Inferior parietal cortex (tissue), 1 donor: Measurements from ENCODE around the gene CRMP1.
"Not testable (repeated sequence)": the region's sequence is repeated elsewhere in the genome, so short reads cannot be mapped to it uniquely, and the experiment has no call there.

Source experiments
- DNase-seq: peaks from one replicate; pipeline ENCODE4 v3.0.0-alpha.2; 2016; ENCODE audit errors: extremely low spot score

CRMP1 gene

GRCh38 chr4:5823542-5824211 lies 69.2 kb downstream of the CRMP1 start:
- DNase-seq = no peak

DNA sequence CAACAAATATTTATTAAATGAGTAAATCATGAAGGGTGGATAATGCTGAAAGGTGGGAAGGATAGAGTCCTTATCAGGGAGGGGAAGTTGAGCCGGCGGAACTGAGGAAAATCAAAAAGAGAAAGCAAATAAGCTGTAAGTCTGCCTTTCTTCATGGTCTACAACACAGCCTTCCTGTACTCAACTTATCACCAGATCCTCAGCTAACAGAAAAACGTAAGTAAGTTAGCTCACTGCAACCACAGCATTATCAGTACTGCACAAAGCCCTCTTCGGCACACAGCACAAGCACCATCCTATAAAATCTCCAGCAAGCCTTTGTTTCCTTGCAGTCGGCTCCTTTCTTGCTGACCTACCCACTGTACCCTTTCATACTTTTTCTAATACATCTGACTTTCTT lies 70.3 kb downstream of the CRMP1 start:
- DNase-seq = peak; percentile 3

DNA sequence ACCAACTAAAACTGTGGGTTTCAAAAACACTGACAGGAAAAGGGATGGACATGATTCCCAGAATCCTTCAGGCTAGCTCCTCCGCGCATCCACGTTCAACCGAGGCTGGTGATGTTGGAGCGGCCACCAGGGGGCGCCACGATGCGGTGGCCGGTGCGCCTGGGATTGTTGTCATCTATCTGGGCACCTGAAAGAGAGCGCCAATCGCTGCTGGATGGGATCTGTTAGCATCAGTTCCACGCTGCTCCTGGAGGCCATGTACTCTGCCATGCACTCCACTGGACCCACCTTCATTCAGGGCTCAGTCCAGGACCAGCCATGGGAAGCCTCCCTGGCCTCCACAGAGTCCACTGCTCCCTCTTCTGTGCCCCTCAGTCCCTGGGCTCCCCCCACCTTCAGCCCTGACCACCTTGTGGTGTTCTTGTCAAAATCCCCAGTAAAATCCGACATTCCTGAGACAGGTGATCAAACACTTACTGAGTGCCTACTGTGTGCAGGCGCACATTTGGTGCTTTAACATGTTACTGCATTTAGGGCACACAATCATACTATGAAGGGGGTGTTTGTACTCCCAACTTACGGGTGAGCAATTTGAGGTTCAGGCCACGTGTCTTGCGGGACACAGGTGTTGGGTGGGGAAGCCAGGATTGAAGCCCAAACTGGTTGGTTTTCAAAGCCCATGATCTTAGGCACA lies 71.1 kb downstream of the CRMP1 start:
- DNase-seq = peak; percentile 16

GRCh38 chr4:5816851-5817375 lies 76.0 kb downstream of the CRMP1 start:
- DNase-seq = no peak

GRCh38 chr4:5816101-5816500 lies 76.8 kb downstream of the CRMP1 start:
- DNase-seq = no peak

DNA sequence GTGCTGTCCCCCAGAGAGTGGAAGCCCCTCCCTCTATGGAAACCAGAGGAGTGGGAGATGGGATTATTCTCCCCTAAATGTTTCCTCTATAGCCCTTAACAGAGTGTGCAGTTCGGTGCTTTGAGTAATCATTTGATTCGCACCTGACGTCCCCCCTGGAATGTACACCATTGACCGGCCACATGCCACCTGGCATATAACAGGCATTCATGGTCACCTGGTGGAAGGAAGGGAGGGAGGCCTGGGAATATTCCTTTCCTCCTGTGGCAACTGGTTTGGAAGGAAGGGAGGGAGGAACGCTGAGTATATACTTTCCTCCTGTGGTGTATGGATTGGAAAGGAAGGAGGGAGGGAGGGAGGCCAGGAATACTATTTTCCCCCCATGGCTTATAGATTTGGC lies 77.2 kb downstream of the CRMP1 start:
- DNase-seq = no peak

DNA sequence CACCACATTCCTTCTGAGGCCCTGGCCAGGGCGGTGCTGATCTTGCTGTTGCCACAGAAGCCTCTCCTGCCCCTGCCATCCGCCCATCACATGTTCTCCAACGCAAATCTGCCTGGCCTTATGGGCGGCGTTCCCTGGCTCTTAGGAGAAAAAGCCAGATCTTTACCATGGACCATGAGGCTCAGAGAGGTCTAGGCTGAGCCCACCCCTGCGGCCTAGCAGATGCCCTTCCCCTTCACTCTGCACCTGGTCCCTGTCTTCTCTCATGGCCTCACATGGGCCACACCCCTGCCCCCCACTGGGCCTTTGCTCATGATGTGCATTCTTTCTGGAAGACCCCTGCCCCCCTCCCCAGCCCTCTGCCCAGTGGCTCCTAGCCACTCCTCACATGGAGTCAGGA lies 78.5 kb downstream of the CRMP1 start:
- no peak for DNase-seq

GRCh38 chr4:5813882-5814255 lies 79.0 kb downstream of the CRMP1 start:
- no peak for DNase-seq

DNA sequence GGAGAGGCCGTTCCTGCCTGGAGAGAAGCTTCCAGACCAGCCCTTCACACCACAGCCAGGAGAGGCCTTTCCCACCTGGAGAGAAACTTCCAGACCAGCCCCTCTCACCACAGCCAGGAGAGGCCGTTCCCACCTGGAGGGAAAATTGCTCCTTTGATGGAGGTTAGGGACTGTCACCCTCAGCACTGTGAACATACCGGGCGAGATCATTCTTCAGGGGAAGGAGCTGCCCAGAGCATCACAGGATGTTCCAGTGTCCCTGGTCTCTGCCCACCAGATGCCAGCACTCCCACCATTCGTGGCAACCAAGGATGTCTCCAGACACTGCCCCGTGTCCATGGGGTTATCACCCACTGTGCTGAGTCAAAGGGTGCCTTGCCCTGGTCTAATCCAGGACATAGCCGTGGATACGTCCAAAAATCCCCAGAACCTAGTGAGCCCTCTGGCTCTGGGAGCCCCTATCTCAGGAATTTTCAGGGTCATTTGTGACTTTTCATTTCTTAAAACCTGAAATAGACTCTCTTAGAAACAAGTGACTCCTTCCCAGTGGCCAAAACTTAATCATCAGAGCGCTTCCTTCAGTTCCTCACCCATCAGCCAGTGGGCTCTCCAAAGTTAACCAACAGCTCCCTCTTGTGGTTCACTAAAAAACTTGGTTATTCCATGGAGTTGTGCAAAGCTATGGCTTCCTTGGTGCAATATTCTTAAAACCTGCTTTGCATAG lies 80.2 kb downstream of the CRMP1 start:
- DNase-seq = peak; percentile 91

- DNase-seq = not testable (repeated sequence)
Observed at GRCh38 chr4:5812057-5812456, 80.8 kb downstream of the CRMP1 start.

- no peak for DNase-seq
Observed at GRCh38 chr4:5810770-5811430, 82.0 kb downstream of the CRMP1 start.

DNA sequence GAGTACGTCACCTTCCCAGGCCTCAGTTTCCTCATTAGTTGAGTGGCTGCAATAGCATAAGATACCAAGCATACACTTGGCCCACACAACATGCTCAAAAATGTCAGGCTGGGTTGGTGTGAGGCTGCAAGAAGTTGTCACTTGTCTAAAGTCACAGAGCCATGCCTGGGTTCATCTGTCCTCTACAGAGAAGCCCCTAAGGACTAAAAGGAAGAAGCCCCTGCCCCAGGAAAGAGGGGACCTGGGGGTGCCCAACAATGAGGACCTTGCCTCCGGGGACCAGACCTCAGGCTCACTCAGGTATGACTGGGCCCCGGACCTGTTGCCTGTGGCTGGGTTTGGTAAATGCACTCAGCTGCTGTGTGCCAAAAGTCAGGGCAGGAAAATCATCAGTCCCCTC lies 82.7 kb downstream of the CRMP1 start:
- no peak for DNase-seq

GRCh38 chr4:5809216-5809776 lies 83.6 kb downstream of the CRMP1 start:
- no peak for DNase-seq

- DNase-seq = no peak
Observed at GRCh38 chr4:5808081-5808741, 84.7 kb downstream of the CRMP1 start.

- no peak for DNase-seq
Observed at GRCh38 chr4:5805270-5805669, 87.6 kb downstream of the CRMP1 start.

DNA sequence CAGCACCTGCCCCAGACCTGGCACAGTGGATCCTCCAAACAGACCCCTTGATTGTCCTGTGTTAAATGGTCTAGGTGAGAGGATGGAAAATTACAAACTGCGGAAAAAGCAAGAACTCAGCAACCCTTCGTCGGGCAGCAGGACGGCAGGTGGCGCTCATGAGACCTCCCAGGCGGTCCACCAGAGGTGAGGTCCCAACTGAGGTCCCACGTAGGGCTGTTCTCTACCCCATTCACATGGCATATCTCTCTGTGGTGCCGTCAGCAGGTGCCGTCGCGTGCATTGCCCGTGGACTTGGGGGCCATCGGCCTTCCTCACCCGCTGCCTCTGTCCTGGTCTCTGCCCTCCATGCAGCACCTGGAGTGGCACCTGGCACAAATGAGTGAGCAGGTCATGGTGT lies 88.2 kb downstream of the CRMP1 start:
- DNase-seq = no peak

GRCh38 chr4:5802565-5802964 lies 90.3 kb downstream of the CRMP1 start:
- DNase-seq = no peak

- no peak for DNase-seq
Observed at GRCh38 chr4:5801696-5802095, 91.2 kb downstream of the CRMP1 start.

DNA sequence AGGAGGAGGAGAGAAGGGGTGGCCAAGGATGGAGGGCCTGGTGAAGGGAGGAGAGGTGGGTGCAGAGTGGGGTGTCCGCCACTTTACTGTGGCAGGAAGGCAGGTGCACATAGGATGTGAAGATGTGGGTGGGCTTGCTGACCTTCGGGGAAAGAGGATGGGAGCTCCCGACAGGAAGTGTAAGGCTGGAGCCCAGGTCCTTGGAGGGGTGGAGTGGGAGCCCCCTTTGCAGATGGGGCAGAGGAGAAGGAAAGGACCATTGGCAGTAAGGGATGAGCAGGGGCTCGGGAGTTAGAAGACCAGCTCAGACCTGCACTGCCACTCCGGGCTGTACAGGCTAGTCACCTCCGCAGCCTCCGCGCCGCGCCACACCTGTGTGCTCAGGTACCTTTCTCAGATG lies 92.4 kb downstream of the CRMP1 start:
- DNase-seq = no peak

DNA sequence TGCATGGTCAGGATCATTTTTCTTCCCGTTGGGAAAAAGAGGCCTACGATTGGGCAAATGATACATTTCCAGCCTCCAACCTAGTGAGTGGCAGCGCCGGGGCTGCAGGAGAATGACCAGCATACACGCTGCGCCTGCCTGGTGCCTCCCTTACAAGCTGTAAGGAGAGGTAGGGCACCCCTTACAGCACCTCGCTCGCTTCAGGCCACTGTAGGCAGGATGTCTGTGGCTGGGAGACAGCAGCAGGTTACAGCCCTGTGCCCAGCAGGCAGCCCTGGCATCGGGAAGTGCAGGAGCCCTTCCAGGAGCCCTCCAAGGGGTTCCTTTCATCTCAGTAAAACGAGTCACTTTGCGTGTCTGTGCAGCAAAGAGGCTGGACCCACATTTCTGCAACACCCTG lies 93.5 kb downstream of the CRMP1 start:
- no peak for DNase-seq

- no peak for DNase-seq
Observed at GRCh38 chr4:5798946-5799345, 93.9 kb downstream of the CRMP1 start.
